H9 (cell line): ENCODE data around the gene ZBTB20. TPM values are rescaled to one million over a fixed set of nuclear protein-coding genes. Genes with fewer than 3 reads are reported as not detected.
A peak's percentile ranks its signal among the peaks of the same experiment; 100 is the strongest.

Experiments used
- DNase-seq: peaks from one replicate; pipeline ENCODE4 v3.0.0-alpha.2; 2017
- H2AFZ ChIP-seq: one replicate; pipeline ENCODE4 v1.6.1; 2013; ENCODE audit warnings: mild to moderate bottlenecking, low read length, control low read depth, moderate library complexity
- H2AK5ac ChIP-seq: 2 replicates; pipeline ENCODE4 v1.6.1; 2013; ENCODE audit warnings: low read length, control low read depth, mixed read lengths; ENCODE audit not compliant: insufficient read length
- H2BK120ac ChIP-seq: one replicate; pipeline ENCODE4 v1.6.1; 2013; ENCODE audit warnings: low read depth, mild to moderate bottlenecking, low read length, control low read depth, inconsistent platforms; ENCODE audit not compliant: poor library complexity, severe bottlenecking
- H2BK12ac ChIP-seq: 2 replicates; pipeline ENCODE4 v1.6.1; 2013; ENCODE audit warnings: low read length, control low read depth, mixed read lengths, low read depth; ENCODE audit not compliant: insufficient read length
- H2BK15ac ChIP-seq: 2 replicates; pipeline ENCODE4 v1.6.1; 2013; ENCODE audit warnings: low read depth, low read length, control low read depth
- H2BK20ac ChIP-seq: one replicate; pipeline ENCODE4 v1.6.1; 2013; ENCODE audit warnings: low read depth, mild to moderate bottlenecking, low read length, control low read depth, inconsistent platforms; ENCODE audit not compliant: poor library complexity, severe bottlenecking
- H2BK5ac ChIP-seq: 2 replicates; pipeline ENCODE4 v1.6.1; 2013; ENCODE audit warnings: low read length, control low read depth, mixed read lengths; ENCODE audit not compliant: insufficient read length
- H3K14ac ChIP-seq: 2 replicates; pipeline ENCODE4 v1.6.1; 2013; ENCODE audit warnings: low read length, control low read depth; ENCODE audit not compliant: insufficient read depth
- H3K18ac ChIP-seq: 2 replicates; pipeline ENCODE4 v1.6.1; 2013; ENCODE audit warnings: low read depth, mild to moderate bottlenecking, mixed read lengths, low read length, control low read depth; ENCODE audit not compliant: insufficient read length
- H3K23ac ChIP-seq: 2 replicates; pipeline ENCODE4 v1.6.1; 2013; ENCODE audit warnings: low read length, control low read depth, mixed read lengths, low read depth; ENCODE audit not compliant: insufficient read length
- H3K23me2 ChIP-seq: 2 replicates; pipeline ENCODE4 v1.6.1; 2013; ENCODE audit warnings: low read depth, mild to moderate bottlenecking, mixed read lengths, low read length, control low read depth; ENCODE audit not compliant: insufficient read length, poor library complexity, severe bottlenecking
- H3K27ac ChIP-seq: 2 replicates; pipeline ENCODE4 v1.5.1; 2013; ENCODE audit warnings: low read length, control low read depth, mixed read lengths, low read depth; ENCODE audit not compliant: insufficient read length
- H3K27me3 ChIP-seq: 2 replicates; pipeline ENCODE4 v1.6.1; 2013; ENCODE audit warnings: low read length, control low read depth, inconsistent platforms; ENCODE audit not compliant: insufficient read depth
- H3K4ac ChIP-seq: 2 replicates; pipeline ENCODE4 v1.6.1; 2013; ENCODE audit warnings: low read depth, mild to moderate bottlenecking, control low read depth, inconsistent platforms, low read length, moderate library complexity
- H3K4me1 ChIP-seq: 2 replicates; pipeline ENCODE4 v1.6.1; 2013; ENCODE audit warnings: low read length, control low read depth, inconsistent platforms; ENCODE audit not compliant: insufficient read depth
- H3K4me2 ChIP-seq: 2 replicates; pipeline ENCODE4 v1.6.1; 2013; ENCODE audit warnings: low read length, control low read depth, mixed read lengths; ENCODE audit not compliant: insufficient read length, insufficient read depth
- H3K56ac ChIP-seq: 2 replicates; pipeline ENCODE4 v1.6.1; 2013; ENCODE audit warnings: low read depth, mild to moderate bottlenecking, mixed read lengths, low read length, control low read depth; ENCODE audit not compliant: insufficient read length
- H3K79me1 ChIP-seq: 2 replicates; pipeline ENCODE4 v1.6.1; 2013; ENCODE audit warnings: low read depth, mild to moderate bottlenecking, moderate library complexity, low read length, control low read depth, inconsistent platforms; ENCODE audit not compliant: insufficient read depth, poor library complexity, severe bottlenecking
- H3K79me2 ChIP-seq: 2 replicates; pipeline ENCODE4 v1.6.1; 2013; ENCODE audit warnings: low read length, control low read depth, inconsistent platforms; ENCODE audit not compliant: insufficient read depth
- H3K9ac ChIP-seq: 2 replicates; pipeline ENCODE4 v1.6.1; 2013; ENCODE audit warnings: low read length, control low read depth, mixed read lengths; ENCODE audit not compliant: insufficient read length; ENCODE audit errors: extremely low read depth
- H3K9me3 ChIP-seq: one replicate; pipeline ENCODE4 v1.6.1; 2013; ENCODE audit warnings: low read depth, low read length, inconsistent platforms; ENCODE audit not compliant: control insufficient read depth
- H3T11ph ChIP-seq: one replicate; pipeline ENCODE4 v1.6.1; 2013; ENCODE audit warnings: mild to moderate bottlenecking, low read length, control low read depth, inconsistent platforms
- H4K20me1 ChIP-seq: one replicate; pipeline ENCODE4 v1.6.1; 2013; ENCODE audit not compliant: control insufficient read depth, insufficient read length, insufficient read depth
- H4K5ac ChIP-seq: 2 replicates; pipeline ENCODE4 v1.6.1; 2013; ENCODE audit warnings: low read depth, mild to moderate bottlenecking, mixed read lengths, low read length, control low read depth; ENCODE audit not compliant: insufficient read length
- H4K8ac ChIP-seq: replicated peaks from 2 replicates; pipeline ENCODE4 v1.6.1; 2013; ENCODE audit warnings: low read length, control low read depth, mixed read lengths, low read depth; ENCODE audit not compliant: insufficient read length
- H4K91ac ChIP-seq: 2 replicates; pipeline ENCODE4 v1.6.1; 2013; ENCODE audit warnings: low read depth, mild to moderate bottlenecking, moderate library complexity, mixed read lengths, low read length, control low read depth; ENCODE audit not compliant: insufficient read length
- H3K27ac Mint-ChIP-seq, 3 experiments: 2 replicates in 2 of 3; 3 replicates in 1 of 3; pipeline ENCODE4 v1.8.0; 2020 to 2021; ENCODE audit warnings: mixed read lengths in 3 of 3, mild to moderate bottlenecking in 1 of 3, moderate library complexity in 1 of 3
- H3K27me3 Mint-ChIP-seq: 2 replicates; pipeline ENCODE4 v1.8.0; 2021; ENCODE audit warnings: low read depth, mild to moderate bottlenecking, moderate library complexity, mixed read lengths
- H3K36me3 Mint-ChIP-seq, 3 experiments: 2 replicates in 2 of 3; 3 replicates in 1 of 3; pipeline ENCODE4 v1.8.0; 2020 to 2021; ENCODE audit warnings: low read depth in 3 of 3, mixed read lengths in 3 of 3; ENCODE audit not compliant: insufficient read depth in 1 of 3
- H3K4me1 Mint-ChIP-seq, 2 experiments: 2 replicates each; pipeline ENCODE4 v1.8.0; 2020; ENCODE audit warnings: mixed read lengths in 2 of 2
- H3K4me3 Mint-ChIP-seq, 2 experiments: 2 replicates in 1 of 2; 3 replicates in 1 of 2; pipeline ENCODE4 v1.8.0; 2020 to 2021; ENCODE audit warnings: mild to moderate bottlenecking in 2 of 2, mixed read lengths in 2 of 2, moderate library complexity in 1 of 2
- H3K9me3 Mint-ChIP-seq, 2 experiments: 2 replicates in 1 of 2; 3 replicates in 1 of 2; pipeline ENCODE4 v1.8.0; 2020; ENCODE audit warnings: mild to moderate bottlenecking in 2 of 2, mixed read lengths in 2 of 2, moderate library complexity in 1 of 2
- CTCF ChIP-seq: fragments of 200-600 bp; sonication (generic); conservative IDR thresholded peaks from 3 replicates; pipeline ENCODE4 v1.8.0; 2021; ENCODE audit warnings: antibody characterized with exemption, mild to moderate bottlenecking
- WGBS: extraction: QIAGEN DNeasy Blood & Tissue Kit; methylation state at CpG from one replicate; pipeline ENCODE4 v1.1.7; 2013; ENCODE audit warnings: missing lambda C conversion rate, low lambda C conversion rate, mixed read lengths; ENCODE audit not compliant: insufficient read length; ENCODE audit errors: extremely low coverage; 5-methylcytosine and 5-hydroxymethylcytosine counted together
- total RNA-seq: library from RNA; stranded (reverse); gene quantifications from 2 replicates; pipeline ENCODE4 v1.2.1, GENCODE V29; 2021

Gene ZBTB20
- total RNA-seq, 1 experiment from 2014 or later = 0.70 TPM

DNA sequence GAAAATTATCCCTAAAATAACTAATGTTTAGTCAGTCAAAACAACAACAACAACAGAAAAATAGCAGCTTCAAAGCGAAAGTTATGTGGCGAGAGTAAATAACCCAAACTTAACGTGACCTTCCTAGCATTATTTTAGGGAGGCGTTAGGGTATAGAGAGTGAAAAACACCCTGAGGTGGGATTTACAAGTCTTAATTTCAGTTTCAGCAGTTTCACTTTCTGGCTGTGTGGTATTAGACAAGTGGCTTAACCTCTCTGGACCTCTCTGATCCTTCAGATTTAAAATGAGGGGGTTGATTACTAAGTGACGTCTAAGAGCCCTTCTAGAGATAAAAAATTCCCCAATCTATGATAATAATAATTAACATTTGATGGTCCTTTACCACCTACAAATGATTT lies 291.2 kb downstream of the ZBTB20 start:
- Histone ChIP-seq H3K9ac (no peak overlapping the region), H2BK120ac (no peak overlapping the region)

More for the DNA sequence above, 291.2 kb downstream of the ZBTB20 start:
- Histone ChIP-seq H3K4me1 (peaks cover 7% of the 10 kb centered on the region; the same call in 1 of the 2 replicates), H3K27ac (no peak overlapping the region), H2BK5ac (no peak overlapping the region), H4K91ac (no peak overlapping the region), H3K56ac (no peak overlapping the region), H3K4ac (no peak overlapping the region), H2BK12ac (no peak overlapping the region), H3K14ac (no peak overlapping the region), H4K8ac (no peak overlapping the region), H3K23me2 (no peaks in the 10 kb centered on the region), H3T11ph (no peak overlapping the region), H3K79me1 (no peaks in the 10 kb centered on the region), H2AK5ac (no peak overlapping the region), H3K23ac (no peak overlapping the region), H2BK15ac (no peak overlapping the region), H2AFZ (no peak overlapping the region), H4K20me1 (no peaks in the 10 kb centered on the region), H4K5ac (no peak overlapping the region), H3K9me3 (no peaks in the 10 kb centered on the region), H3K27me3 (no peaks in the 10 kb centered on the region), H3K4me2 (no peak overlapping the region), H2BK20ac (no peak overlapping the region), H3K18ac (no peak overlapping the region), H3K79me2 (no peaks in the 10 kb centered on the region)
- no peaks in the 10 kb centered on the region for H3K27me3 Mint-ChIP-seq
- TF ChIP-seq CTCF = no peak
- DNase-seq = no peak
- H3K9me3 Mint-ChIP-seq = no peaks in the 10 kb centered on the region
- H3K4me3 Mint-ChIP-seq = no peak overlapping the region
- H3K4me1 Mint-ChIP-seq = peaks cover 23 to 31% of the 10 kb centered on the region in 2 experiments
- peak overlapping the region in 2 of 3 experiments; percentile 35 to 40; a peak in 1 of 7 replicates for H3K27ac Mint-ChIP-seq
- no peaks in the 10 kb centered on the region for H3K36me3 Mint-ChIP-seq
- WGBS = no CpG with 5 or more reads among the region's 5 CpGs
